MM.1S (cell line): ENCODE data around the gene PDGFD.
A peak's percentile ranks its signal among the peaks of the same experiment; 100 is the strongest.

ENCODE experiments used
- DNase-seq: peaks from one replicate; pipeline ENCODE4 v3.0.0-alpha.2; 2015
- H2AFZ ChIP-seq: fragments of 300-600 bp; sonication (generic); 2 replicates; pipeline ENCODE4 v1.6.0; 2016; ENCODE audit warnings: antibody characterized with exemption, low read length
- H3F3A ChIP-seq: fragments of 300-600 bp; sonication (generic); 2 replicates; pipeline ENCODE4 v1.6.1; 2016; ENCODE audit warnings: mild to moderate bottlenecking, antibody characterized with exemption, low read length, moderate library complexity, mixed read lengths; ENCODE audit not compliant: insufficient read depth
- H3K27ac ChIP-seq: fragments of 300-600 bp; sonication (generic); 2 replicates; pipeline ENCODE4 v1.5.1; 2016; ENCODE audit warnings: mild to moderate bottlenecking, low read length
- H3K27me3 ChIP-seq: fragments of 300-600 bp; sonication (generic); replicated peaks from 2 replicates; pipeline ENCODE4 v1.6.0; 2016; ENCODE audit warnings: low read length; ENCODE audit not compliant: insufficient read depth
- H3K36me3 ChIP-seq: fragments of 300-600 bp; sonication (generic); replicated peaks from 2 replicates; pipeline ENCODE4 v1.6.1; 2016; ENCODE audit warnings: mild to moderate bottlenecking, low read length, mixed read lengths; ENCODE audit not compliant: insufficient read depth
- H3K4me1 ChIP-seq: fragments of 300-600 bp; sonication (generic); 2 replicates; pipeline ENCODE4 v1.6.1; 2016; ENCODE audit warnings: low read length, mixed read lengths
- H3K4me2 ChIP-seq: fragments of 300-600 bp; sonication (generic); 2 replicates; pipeline ENCODE4 v1.6.0; 2016; ENCODE audit warnings: low read depth, low read length
- H3K4me3 ChIP-seq: fragments of 300-600 bp; sonication (generic); 2 replicates; pipeline ENCODE4 v1.5.1; 2016; ENCODE audit warnings: low read length, mixed read lengths
- H3K79me2 ChIP-seq: fragments of 300-600 bp; sonication (generic); 2 replicates; pipeline ENCODE4 v1.6.1; 2016; ENCODE audit warnings: mixed run types, low read length, mixed read lengths
- H3K9ac ChIP-seq: fragments of 300-600 bp; sonication (generic); 2 replicates; pipeline ENCODE4 v1.6.1; 2016; ENCODE audit warnings: low read length, mixed read lengths
- H3K9me2 ChIP-seq: fragments of 300-600 bp; sonication (generic); replicated peaks from 2 replicates; pipeline ENCODE4 v1.6.1; 2016; ENCODE audit warnings: mild to moderate bottlenecking, low read length, mixed read lengths; ENCODE audit not compliant: insufficient read depth
- H3K9me3 ChIP-seq: fragments of 300-600 bp; sonication (generic); replicated peaks from 2 replicates; pipeline ENCODE4 v1.6.1; 2016; ENCODE audit warnings: mild to moderate bottlenecking, low read length, mixed read lengths; ENCODE audit not compliant: insufficient read depth
- H4K20me1 ChIP-seq: fragments of 300-600 bp; sonication (generic); 2 replicates; pipeline ENCODE4 v1.6.1; 2016; ENCODE audit warnings: mild to moderate bottlenecking, low read length, moderate library complexity, mixed read lengths; ENCODE audit not compliant: insufficient read depth
- CTCF ChIP-seq: fragments of 300-600 bp; sonication (generic); IDR thresholded peaks from 2 replicates; pipeline ENCODE4 v1.5.1; 2016; ENCODE audit warnings: antibody characterized with exemption, low read length, mixed read lengths
- EZH2 ChIP-seq: fragments of 300-600 bp; sonication (generic); optimal IDR thresholded peaks from 2 replicates; pipeline ENCODE3; 2017; ENCODE audit warnings: low read depth, mild to moderate bottlenecking, antibody characterized with exemption, low read length, mixed read lengths
- EZH2phosphoT487 ChIP-seq: fragments of 300-600 bp; sonication (generic); IDR thresholded peaks from 2 replicates; pipeline ENCODE4 v1.6.1; 2018; ENCODE audit warnings: antibody characterized with exemption, low read length

Gene PDGFD

GRCh38 chr11:103958475-103959215 is 205.3 kb downstream of the PDGFD start:
- Histone ChIP-seq H3K79me2 (no peaks in the 10 kb centered on the region), H3F3A (peaks cover 11% of the 10 kb centered on the region; the same call in 1 of the 2 replicates), H3K36me3 (no peaks in the 10 kb centered on the region), H3K4me2 (peak overlapping the region; percentile 44), H4K20me1 (no peaks in the 10 kb centered on the region), H3K9me3 (no peaks in the 10 kb centered on the region), H3K9ac (peak overlapping the region; percentile 5; the same call in 1 of the 2 replicates), H2AFZ (peak overlapping the region; percentile 2; the same call in 1 of the 2 replicates), H3K4me3 (0 out of 2 replicates have a peak overlapping the region, but pooled peaks have one; percentile 4), H3K27me3 (no peaks in the 10 kb centered on the region), H3K9me2 (no peaks in the 10 kb centered on the region), H3K4me1 (peaks cover 25% of the 10 kb centered on the region), H3K27ac (peak overlapping the region; percentile 70)
- DNase-seq = peak; percentile 38
- TF ChIP-seq EZH2phosphoT487 = no peak

- no peak overlapping the region for H3K27ac ChIP-seq
- H3K9me3 ChIP-seq = no peaks in the 10 kb centered on the region
- TF ChIP-seq CTCF = no peak
- TF ChIP-seq EZH2phosphoT487 = no peak
- TF ChIP-seq EZH2 = no peak
- no peak overlapping the region for H3K9ac ChIP-seq
- H3K4me3 ChIP-seq = no peak overlapping the region
- H4K20me1 ChIP-seq = no peaks in the 10 kb centered on the region
- DNase-seq = no peak
- no peaks in the 10 kb centered on the region for H3K27me3 ChIP-seq
- H3K36me3 ChIP-seq = no peaks in the 10 kb centered on the region
- no peak overlapping the region for H3K4me2 ChIP-seq
- H3K9me2 ChIP-seq = no peaks in the 10 kb centered on the region
- no peaks in the 10 kb centered on the region for H3K79me2 ChIP-seq
- peaks cover 3% of the 10 kb centered on the region; the same call in 1 of the 2 replicates for H3F3A ChIP-seq
- H3K4me1 ChIP-seq = peaks cover 13% of the 10 kb centered on the region
- H2AFZ ChIP-seq = no peak overlapping the region
Observed at GRCh38 chr11:103953797-103954486, 210.0 kb downstream of the PDGFD start.

- no peak overlapping the region for H3K9ac ChIP-seq
- H3K27ac ChIP-seq = no peak overlapping the region
- no peak overlapping the region for H3K4me2 ChIP-seq
- H3K9me3 ChIP-seq = no peaks in the 10 kb centered on the region
- no peaks in the 10 kb centered on the region for H3K79me2 ChIP-seq
- H3K4me3 ChIP-seq = no peak overlapping the region
- H3F3A ChIP-seq = no peaks in the 10 kb centered on the region
- no peak overlapping the region for H2AFZ ChIP-seq
- no peak for TF ChIP-seq EZH2
- TF ChIP-seq EZH2phosphoT487 = no peak
- DNase-seq = no peak
- H3K36me3 ChIP-seq = no peaks in the 10 kb centered on the region
- H3K4me1 ChIP-seq = no peaks in the 10 kb centered on the region
- no peaks in the 10 kb centered on the region for H3K27me3 ChIP-seq
- H3K9me2 ChIP-seq = no peaks in the 10 kb centered on the region
- no peaks in the 10 kb centered on the region for H4K20me1 ChIP-seq
Observed at GRCh38 chr11:103949781-103950180, 214.2 kb downstream of the PDGFD start.

- H3K79me2 ChIP-seq = no peaks in the 10 kb centered on the region
Observed at GRCh38 chr11:103948187-103948763, 215.7 kb downstream of the PDGFD start.

More at GRCh38 chr11:103948187-103948763, 215.7 kb downstream of the PDGFD start:
- TF ChIP-seq EZH2phosphoT487 = no peak
- TF ChIP-seq CTCF = no peak
- TF ChIP-seq EZH2 = no peak
- H3K9ac ChIP-seq = no peak overlapping the region
- H3F3A ChIP-seq = no peaks in the 10 kb centered on the region
- no peaks in the 10 kb centered on the region for H4K20me1 ChIP-seq
- H3K9me3 ChIP-seq = no peaks in the 10 kb centered on the region
- no peak for DNase-seq
- no peaks in the 10 kb centered on the region for H3K36me3 ChIP-seq
- H3K4me2 ChIP-seq = no peak overlapping the region
- no peaks in the 10 kb centered on the region for H3K27me3 ChIP-seq
- no peak overlapping the region for H2AFZ ChIP-seq
- no peak overlapping the region for H3K27ac ChIP-seq
- no peaks in the 10 kb centered on the region for H3K4me1 ChIP-seq
- H3K9me2 ChIP-seq = no peaks in the 10 kb centered on the region
- H3K4me3 ChIP-seq = no peak overlapping the region
